Mucosa of stomach (tissue), 1 donor: ENCODE results near the gene MACROD2.

ENCODE experiments used
- H3K27me3 ChIP-seq: one replicate; pipeline ENCODE4 v1.7.0; 2013; ENCODE audit warnings: mild to moderate bottlenecking, low read length; ENCODE audit not compliant: control insufficient read depth, insufficient read depth
- H3K36me3 ChIP-seq: one replicate; pipeline ENCODE4 v1.7.0; 2013; ENCODE audit warnings: low read length; ENCODE audit not compliant: control insufficient read depth, insufficient read depth
- H3K4me1 ChIP-seq: one replicate; pipeline ENCODE4 v1.7.0; 2013; ENCODE audit warnings: mild to moderate bottlenecking, low read length; ENCODE audit not compliant: control insufficient read depth, insufficient read depth
- H3K4me3 ChIP-seq: one replicate; pipeline ENCODE4 v1.7.0; 2013; ENCODE audit warnings: low read length
- H3K9ac ChIP-seq: one replicate; pipeline ENCODE4 v1.7.0; 2013; ENCODE audit warnings: mild to moderate bottlenecking, low read length, moderate library complexity
- H3K9me3 ChIP-seq: one replicate; pipeline ENCODE4 v1.7.0; 2013; ENCODE audit warnings: mild to moderate bottlenecking, low read length, moderate library complexity; ENCODE audit not compliant: control insufficient read depth
- donor health status: Pancreatic carcinoma.

The MACROD2 gene

GRCh38 chr20:15144916-15145315 is 1149.6 kb downstream of the MACROD2 start:
- no peaks in the 10 kb centered on the region for H3K27me3 ChIP-seq
- H3K9me3 ChIP-seq, result no peaks in the 10 kb centered on the region
- no peak overlapping the region for H3K4me3 ChIP-seq
- peaks cover 5% of the 10 kb centered on the region for H3K4me1 ChIP-seq
- no peak overlapping the region for H3K9ac ChIP-seq
- no peaks in the 10 kb centered on the region for H3K36me3 ChIP-seq

GRCh38 chr20:15146948-15147347 is 1151.6 kb downstream of the MACROD2 start:
- H3K9ac ChIP-seq, result no peak overlapping the region
- no peaks in the 10 kb centered on the region for H3K9me3 ChIP-seq
- no peaks in the 10 kb centered on the region for H3K4me1 ChIP-seq
- no peaks in the 10 kb centered on the region for H3K27me3 ChIP-seq
- H3K4me3 ChIP-seq, result no peak overlapping the region
- H3K36me3 ChIP-seq, result no peaks in the 10 kb centered on the region

- Histone ChIP-seq H3K27me3 (no peaks in the 10 kb centered on the region), H3K4me3 (no peak overlapping the region), H3K9me3 (no peaks in the 10 kb centered on the region), H3K9ac (no peak overlapping the region), H3K4me1 (no peaks in the 10 kb centered on the region), H3K36me3 (no peaks in the 10 kb centered on the region)
Measured at GRCh38 chr20:15154070-15154469, 1158.8 kb downstream of the MACROD2 start.

- H3K4me1 ChIP-seq, result no peaks in the 10 kb centered on the region
- H3K36me3 ChIP-seq, result no peaks in the 10 kb centered on the region
- no peaks in the 10 kb centered on the region for H3K9me3 ChIP-seq
- no peak overlapping the region for H3K4me3 ChIP-seq
- H3K9ac ChIP-seq, result no peak overlapping the region
- H3K27me3 ChIP-seq, result no peaks in the 10 kb centered on the region
Measured at GRCh38 chr20:15155848-15156401, 1160.6 kb downstream of the MACROD2 start.

- no peak overlapping the region for H3K9ac ChIP-seq
Measured at GRCh38 chr20:15158533-15158932, 1163.2 kb downstream of the MACROD2 start.

GRCh38 chr20:15162079-15162647 is 1166.8 kb downstream of the MACROD2 start:
- peak overlapping the region; percentile 2 for H3K9ac ChIP-seq
- peak overlapping the region; percentile 0 for H3K4me3 ChIP-seq
- no peaks in the 10 kb centered on the region for H3K9me3 ChIP-seq
- no peaks in the 10 kb centered on the region for H3K27me3 ChIP-seq
- no peaks in the 10 kb centered on the region for H3K36me3 ChIP-seq
- H3K4me1 ChIP-seq, result no peaks in the 10 kb centered on the region

More at GRCh38 chr20:15158533-15158932, 1163.2 kb downstream of the MACROD2 start:
- no peaks in the 10 kb centered on the region for H3K9me3 ChIP-seq
- no peaks in the 10 kb centered on the region for H3K4me1 ChIP-seq
- no peak overlapping the region for H3K4me3 ChIP-seq
- H3K36me3 ChIP-seq, result no peaks in the 10 kb centered on the region
- H3K27me3 ChIP-seq, result no peaks in the 10 kb centered on the region

- Histone ChIP-seq H3K4me1 (no peaks in the 10 kb centered on the region), H3K4me3 (no peak overlapping the region), H3K27me3 (no peaks in the 10 kb centered on the region), H3K9ac (no peak overlapping the region), H3K9me3 (no peaks in the 10 kb centered on the region), H3K36me3 (no peaks in the 10 kb centered on the region)
Measured at GRCh38 chr20:15163632-15164031, 1168.3 kb downstream of the MACROD2 start.

GRCh38 chr20:15164726-15165125 is 1169.4 kb downstream of the MACROD2 start:
- Histone ChIP-seq H3K36me3 (no peaks in the 10 kb centered on the region), H3K4me1 (no peaks in the 10 kb centered on the region), H3K9ac (no peak overlapping the region), H3K27me3 (no peaks in the 10 kb centered on the region), H3K4me3 (no peak overlapping the region), H3K9me3 (no peaks in the 10 kb centered on the region)

- Histone ChIP-seq H3K36me3 (no peaks in the 10 kb centered on the region), H3K9ac (no peak overlapping the region), H3K4me1 (no peaks in the 10 kb centered on the region), H3K4me3 (no peak overlapping the region), H3K9me3 (no peaks in the 10 kb centered on the region), H3K27me3 (no peaks in the 10 kb centered on the region)
Measured at GRCh38 chr20:15166744-15167143, 1171.4 kb downstream of the MACROD2 start.

GRCh38 chr20:15171016-15171415 is 1175.7 kb downstream of the MACROD2 start:
- no peak overlapping the region for H3K9ac ChIP-seq
- H3K9me3 ChIP-seq, result no peaks in the 10 kb centered on the region
- no peaks in the 10 kb centered on the region for H3K4me1 ChIP-seq
- no peaks in the 10 kb centered on the region for H3K27me3 ChIP-seq
- H3K4me3 ChIP-seq, result no peak overlapping the region
- no peaks in the 10 kb centered on the region for H3K36me3 ChIP-seq

GRCh38 chr20:15176929-15177328 is 1181.6 kb downstream of the MACROD2 start:
- Histone ChIP-seq H3K4me1 (no peaks in the 10 kb centered on the region), H3K27me3 (no peaks in the 10 kb centered on the region), H3K9ac (no peak overlapping the region), H3K9me3 (no peaks in the 10 kb centered on the region), H3K4me3 (no peak overlapping the region), H3K36me3 (no peaks in the 10 kb centered on the region)

- H3K4me1 ChIP-seq, result no peaks in the 10 kb centered on the region
- no peaks in the 10 kb centered on the region for H3K9me3 ChIP-seq
- no peak overlapping the region for H3K9ac ChIP-seq
- H3K36me3 ChIP-seq, result no peaks in the 10 kb centered on the region
- H3K4me3 ChIP-seq, result no peak overlapping the region
- H3K27me3 ChIP-seq, result no peaks in the 10 kb centered on the region
Measured at GRCh38 chr20:15178581-15178980, 1183.3 kb downstream of the MACROD2 start.

GRCh38 chr20:15179381-15179780 is 1184.1 kb downstream of the MACROD2 start:
- Histone ChIP-seq H3K9ac (no peak overlapping the region), H3K4me3 (no peak overlapping the region), H3K27me3 (no peaks in the 10 kb centered on the region), H3K36me3 (no peaks in the 10 kb centered on the region), H3K4me1 (no peaks in the 10 kb centered on the region), H3K9me3 (no peaks in the 10 kb centered on the region)
